GM12892 (cell line): ENCODE data around the gene TRAFD1.

Experiments
- DNase-seq: peaks from one replicate; pipeline ENCODE4 v3.0.0; 2011; ENCODE audit not compliant: insufficient read length
- FAIRE-seq: peaks from 2 replicates; lab custom pipeline; 2011; peaks lifted over from hg19 to GRCh38; lab: Jason Lieb, UNC
- POLR2A ChIP-seq: IDR thresholded peaks from 2 replicates; pipeline ENCODE4 v1.6.1; 2011; ENCODE audit warnings: low read depth, low read length, control low read depth
- POLR2AphosphoS5 ChIP-seq: IDR thresholded peaks from 2 replicates; pipeline ENCODE4 v1.6.1; 2011; ENCODE audit warnings: low read depth, low read length, control low read depth
- TAF1 ChIP-seq: IDR thresholded peaks from 2 replicates; pipeline ENCODE4 v1.6.1; 2011; ENCODE audit warnings: low read depth, mild to moderate bottlenecking, control low read depth, low read length, borderline replicate concordance

Gene TRAFD1

DNA sequence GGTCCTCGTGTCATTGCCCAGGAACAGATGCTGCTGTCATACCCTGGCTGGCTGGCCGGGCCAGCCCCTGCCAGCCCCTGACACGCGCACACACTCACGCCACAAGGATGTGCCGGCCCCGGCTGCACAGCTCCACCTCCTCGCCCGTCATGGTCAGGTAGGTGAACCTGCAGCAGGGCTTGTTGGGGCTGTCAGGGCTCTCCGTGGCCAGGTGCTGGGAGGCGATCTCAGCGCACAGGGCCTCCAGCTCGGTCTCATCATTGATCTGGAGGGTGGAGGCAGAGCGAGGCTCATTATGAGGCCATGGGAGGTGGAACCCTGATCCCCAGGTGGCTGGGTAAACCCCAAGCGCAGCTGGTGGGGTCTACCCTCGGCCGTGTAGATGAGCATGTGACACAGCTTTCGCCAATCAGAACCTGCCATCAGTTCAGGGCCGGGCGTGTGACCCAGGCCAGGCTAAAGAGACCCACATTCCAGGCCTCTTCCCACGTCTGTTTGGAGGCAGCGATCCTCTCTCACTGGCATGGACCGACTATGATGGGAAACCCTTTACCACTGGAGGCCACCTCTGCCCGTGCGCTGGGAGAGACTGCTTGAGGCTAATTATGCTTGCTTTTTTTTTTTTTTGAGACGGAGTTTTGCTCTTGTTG lies 38.8 kb downstream of the TRAFD1 start:
- DNase-seq (no peak), FAIRE-seq (no peak)
- TF ChIP-seq POLR2AphosphoS5 (no peak), POLR2A (no peak), TAF1 (no peak)

- no peak for FAIRE-seq
- TF ChIP-seq POLR2AphosphoS5 (no peak), POLR2A (no peak), TAF1 (no peak)
These were observed 40.3 kb downstream of the TRAFD1 start for GRCh38 chr12:112165624-112166023.

GRCh38 chr12:112166051-112167015 lies 41.0 kb downstream of the TRAFD1 start:
- DNase-seq: no peak
- FAIRE-seq: no peak
- no peak for TF ChIP-seq TAF1
- no peak for TF ChIP-seq POLR2A
- no peak for TF ChIP-seq POLR2AphosphoS5

More at GRCh38 chr12:112165624-112166023, 40.3 kb downstream of the TRAFD1 start:
- DNase-seq: no peak

DNA sequence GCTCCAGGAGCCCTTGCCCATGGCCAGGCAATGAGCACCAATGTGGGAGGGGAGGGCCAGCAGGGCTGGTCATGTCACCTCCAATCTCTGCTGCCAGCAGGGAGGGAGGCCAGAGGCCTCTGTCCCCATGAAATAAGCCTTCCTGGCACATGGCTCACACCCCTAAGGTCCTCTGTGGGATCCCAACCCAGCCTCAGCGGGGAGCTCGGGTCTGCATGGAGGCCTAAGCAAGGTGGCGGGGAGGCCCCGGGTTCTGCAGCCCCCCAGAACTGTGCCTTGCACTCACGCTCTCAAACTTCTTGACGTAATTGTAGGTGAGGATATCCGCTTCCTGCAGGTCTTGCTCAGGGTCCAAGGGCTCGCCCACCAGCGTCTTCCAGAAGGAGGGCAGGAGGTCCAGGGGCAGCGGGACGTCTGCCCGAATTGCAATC lies 41.7 kb downstream of the TRAFD1 start:
- DNase-seq (no peak), FAIRE-seq (no peak)
- no peak for TF ChIP-seq TAF1
- TF ChIP-seq POLR2A: no peak
- no peak for TF ChIP-seq POLR2AphosphoS5

DNA sequence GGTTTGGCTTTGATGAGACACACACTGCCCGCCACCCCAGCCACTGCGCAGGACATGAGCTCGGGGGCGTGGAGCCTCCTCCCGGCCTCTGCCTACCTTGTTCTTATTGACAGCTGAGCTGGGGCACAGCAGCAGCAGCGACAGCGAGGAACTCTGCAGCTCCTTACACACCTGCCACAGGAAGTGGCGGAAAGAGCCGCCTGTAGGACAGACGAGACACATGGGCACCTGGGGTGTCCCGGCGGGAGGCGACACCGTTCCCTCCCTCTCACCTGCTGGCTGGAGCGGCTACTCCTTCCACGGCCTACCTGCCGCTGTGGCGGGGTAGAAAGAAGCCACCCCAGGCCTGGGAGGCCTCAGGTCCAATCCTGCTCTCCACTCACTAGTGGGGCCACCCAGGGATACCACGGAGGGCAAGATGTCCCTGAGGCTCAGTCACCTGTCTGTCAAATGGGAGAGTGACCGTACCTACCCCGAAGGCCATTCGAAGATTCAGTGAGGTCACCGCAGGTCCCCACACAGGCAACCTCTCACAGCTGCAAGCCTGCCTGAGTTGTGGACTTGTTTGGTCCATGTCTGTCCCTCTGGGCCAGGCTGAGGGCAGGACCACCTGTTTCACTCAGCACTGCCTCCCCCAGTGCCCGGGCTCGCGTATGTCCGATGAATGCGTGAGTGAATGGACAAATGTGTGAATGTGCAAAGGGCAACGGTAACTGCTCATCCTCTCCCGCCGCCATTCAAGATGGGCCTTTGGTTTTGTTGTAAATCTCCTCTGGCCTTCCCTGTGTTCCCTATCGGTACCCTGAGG lies 42.6 kb downstream of the TRAFD1 start:
- DNase-seq: no peak
- no peak for TF ChIP-seq POLR2A
- TF ChIP-seq POLR2AphosphoS5: no peak
- TF ChIP-seq TAF1: no peak
- FAIRE-seq: no peak

GRCh38 chr12:112168561-112168971 lies 43.2 kb downstream of the TRAFD1 start:
- no peak for FAIRE-seq
- no peak for TF ChIP-seq POLR2A
- TF ChIP-seq TAF1: no peak
- no peak for TF ChIP-seq POLR2AphosphoS5
- DNase-seq: no peak

- TF ChIP-seq TAF1 (no peak), POLR2A (no peak), POLR2AphosphoS5 (no peak)
- no peak for FAIRE-seq
- DNase-seq: no peak
These were observed 44.0 kb downstream of the TRAFD1 start for GRCh38 chr12:112169161-112169872.

DNA sequence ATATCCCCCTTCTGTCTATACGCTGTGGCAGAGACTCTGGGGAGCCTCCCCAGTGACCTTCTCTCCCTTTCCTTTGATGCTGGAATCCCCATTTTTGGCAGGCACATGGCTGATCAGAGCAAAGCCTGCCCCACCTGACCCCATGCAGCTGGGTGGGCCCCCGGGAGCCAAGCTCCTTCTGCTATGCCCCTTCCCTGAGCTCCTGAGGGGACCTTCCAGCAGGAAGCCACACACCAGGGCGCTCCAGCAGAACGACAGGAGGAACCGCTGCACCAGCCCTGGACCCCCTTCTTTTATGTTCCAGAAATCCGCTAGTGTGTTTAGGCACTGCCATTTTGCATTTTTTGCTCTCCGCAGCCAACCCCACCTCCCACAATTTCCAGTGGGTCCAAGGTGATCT lies 44.6 kb downstream of the TRAFD1 start:
- TF ChIP-seq POLR2AphosphoS5: no peak
- no peak for DNase-seq
- FAIRE-seq: no peak

DNA sequence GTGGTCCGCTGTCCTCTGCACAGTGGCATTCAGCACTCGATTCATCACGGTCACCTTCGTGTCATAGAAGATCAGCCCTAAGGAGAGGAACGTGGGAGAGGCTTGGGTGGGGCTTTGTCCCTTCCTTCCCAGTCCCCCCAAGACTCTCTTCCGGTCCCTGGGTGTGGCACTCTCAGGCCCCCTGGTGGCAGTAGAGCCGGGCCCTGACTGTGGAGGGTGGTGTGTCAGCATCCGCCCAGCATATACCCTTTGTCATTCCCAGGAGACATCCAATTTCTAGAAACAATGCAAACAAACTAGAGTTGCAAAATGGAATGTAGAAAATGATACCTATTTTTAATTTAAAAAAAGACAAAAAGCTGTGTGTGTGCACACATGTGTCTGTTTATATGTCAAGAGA lies 45.0 kb downstream of the TRAFD1 start:
- no peak for DNase-seq
- FAIRE-seq: no peak
- TF ChIP-seq POLR2AphosphoS5 (no peak), TAF1 (no peak), POLR2A (no peak)

DNA sequence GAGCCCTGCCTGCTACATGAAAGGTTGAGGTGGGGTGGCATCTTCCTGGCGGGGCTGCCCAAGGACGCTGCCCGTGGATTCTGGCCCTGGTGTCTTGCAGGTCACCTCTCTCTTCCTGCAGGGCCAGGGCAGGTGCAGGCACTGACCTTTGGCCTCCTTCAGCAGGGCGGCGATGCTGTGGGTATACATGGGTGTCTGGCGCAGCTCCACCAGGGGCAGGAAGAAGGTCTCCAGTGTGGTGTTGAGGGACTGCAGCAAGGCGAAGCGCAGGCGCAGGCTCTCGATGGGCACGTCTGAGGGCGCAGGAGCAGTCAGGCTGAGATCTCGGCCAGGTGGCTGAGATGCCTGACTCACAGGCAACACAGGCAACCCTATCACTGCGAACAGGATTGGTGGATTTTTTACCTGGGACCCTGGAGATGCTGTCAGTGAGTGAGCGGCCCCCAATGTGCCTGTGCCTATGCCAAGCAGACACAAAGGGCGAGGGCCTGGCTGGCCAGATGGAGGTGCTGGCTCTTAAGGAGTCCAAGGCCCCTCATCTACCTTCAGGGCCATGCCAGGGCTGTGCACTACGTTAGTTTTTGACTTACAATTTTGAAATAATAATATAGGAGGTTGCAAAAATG lies 45.7 kb downstream of the TRAFD1 start:
- no peak for FAIRE-seq

GRCh38 chr12:112172556-112173324 lies 47.4 kb downstream of the TRAFD1 start:
- no peak for TF ChIP-seq TAF1
- TF ChIP-seq POLR2A: no peak
- no peak for TF ChIP-seq POLR2AphosphoS5
- DNase-seq (no peak), FAIRE-seq (no peak)

More for the DNA sequence above, 45.7 kb downstream of the TRAFD1 start:
- no peak for TF ChIP-seq TAF1
- no peak for TF ChIP-seq POLR2AphosphoS5
- no peak for TF ChIP-seq POLR2A
- DNase-seq: no peak
